SK-N-SH (cell line): Measurements from ENCODE around the gene LRMDA. TPM values are rescaled to one million over a fixed set of nuclear protein-coding genes. Genes with fewer than 3 reads are reported as not detected.

Experiments
- CTCF ChIA-PET: fragments of 300-600, 350-600 bp; formaldehyde crosslinking; extraction: SDS; loops from one replicate; lab custom pipeline; 2021; lab: Yijun Ruan, JAX
- POLR2A ChIA-PET: fragments of 350-600 bp; sonication (Branson Sonifier 250); formaldehyde crosslinking; extraction: SDS; loops from one replicate; lab custom pipeline; 2020; ENCODE audit warnings: antibody characterized with exemption, inconsistent platforms; lab: Yijun Ruan, JAX
- DNase-seq: peaks from one replicate; pipeline ENCODE4 v3.0.0; 2012
- H2AFZ ChIP-seq: fragments of 200-600 bp; sonication (generic); 2 replicates; pipeline ENCODE4 v1.8.1; 2016; ENCODE audit warnings: antibody characterized with exemption, mild to moderate bottlenecking, low read depth
- H3F3A ChIP-seq: fragments of 200-600 bp; sonication (generic); replicated peaks from 2 replicates; pipeline ENCODE3; 2016; ENCODE audit warnings: antibody characterized with exemption, mild to moderate bottlenecking; ENCODE audit not compliant: insufficient read depth
- H3K27ac ChIP-seq, 2 experiments: fragments of 200-500 bp in 1 of 2; fragments of 200-600 bp in 1 of 2; sonication (Bioruptor generic) in 1 of 2; sonication (generic), shearing (Covaris generic) in 1 of 2; 2 replicates each; pipeline versions ENCODE4 v1.5.1 to v1.6.1; 2014 to 2016; ENCODE audit warnings: low read depth in 2 of 2, inconsistent platforms in 1 of 2, low read length in 1 of 2, mild to moderate bottlenecking in 1 of 2, mixed read lengths in 1 of 2
- H3K27me3 ChIP-seq: fragments of 200-600 bp; sonication (generic), shearing (Covaris generic); 2 replicates; pipeline ENCODE4 v1.6.1; 2016; ENCODE audit warnings: mixed run types; ENCODE audit not compliant: insufficient read depth
- H3K36me3 ChIP-seq, 2 experiments: fragments of 200-500 bp in 1 of 2; fragments of 200-600 bp in 1 of 2; sonication (Bioruptor generic) in 1 of 2; sonication (generic) in 1 of 2; replicated peaks in 1 of 2; 2 replicates each; pipeline versions ENCODE3 to v1.5.1; 2014 to 2016; ENCODE audit warnings: low read length in 1 of 2, mild to moderate bottlenecking in 1 of 2; ENCODE audit not compliant: insufficient read depth in 2 of 2, control insufficient read depth in 1 of 2
- H3K4me1 ChIP-seq, 2 experiments: fragments of 200-500 bp in 1 of 2; fragments of 200-600 bp in 1 of 2; sonication (Bioruptor generic) in 1 of 2; sonication (generic), shearing (Covaris generic) in 1 of 2; 2 replicates each; pipeline versions ENCODE4 v1.5.1 to v1.6.1; 2014 to 2016; ENCODE audit warnings: low read depth in 1 of 2, low read length in 1 of 2, mixed run types in 1 of 2; ENCODE audit not compliant: insufficient read depth in 2 of 2, control insufficient read depth in 1 of 2
- H3K4me2 ChIP-seq: fragments of 200-600 bp; sonication (generic), shearing (Covaris generic); 2 replicates; pipeline ENCODE4 v1.6.1; 2017; ENCODE audit warnings: mixed run types
- H3K4me3 ChIP-seq, 2 experiments: fragments of 200-500 bp in 1 of 2; fragments of 200-600 bp in 1 of 2; sonication (Bioruptor generic) in 1 of 2; sonication (generic), shearing (Covaris generic) in 1 of 2; 2 replicates each; pipeline versions ENCODE4 v1.5.1 to v1.8.1; 2014 to 2016; ENCODE audit warnings: low read depth in 2 of 2, inconsistent platforms in 1 of 2, low read length in 1 of 2, mild to moderate bottlenecking in 1 of 2, mixed read lengths in 1 of 2, moderate library complexity in 1 of 2
- H3K79me2 ChIP-seq: fragments of 200-600 bp; sonication (generic); 2 replicates; pipeline ENCODE4 v1.8.1; 2017; ENCODE audit warnings: mild to moderate bottlenecking; ENCODE audit not compliant: insufficient read depth
- H3K9ac ChIP-seq: fragments of 200-600 bp; sonication (generic); 2 replicates; pipeline ENCODE4 v1.6.1; 2017; ENCODE audit warnings: mixed run types
- H3K9me2 ChIP-seq: fragments of 200-600 bp; sonication (generic); 2 replicates; pipeline ENCODE4 v1.6.1; 2017; ENCODE audit warnings: mixed run types
- H3K9me3 ChIP-seq: fragments of 200-600 bp; sonication (generic); 2 replicates; pipeline ENCODE4 v1.6.1; 2017; ENCODE audit warnings: mixed run types, mild to moderate bottlenecking, moderate library complexity
- H4K20me1 ChIP-seq: fragments of 200-600 bp; sonication (generic); 2 replicates; pipeline ENCODE4 v1.6.1; 2017; ENCODE audit warnings: mild to moderate bottlenecking, mixed run types; ENCODE audit not compliant: insufficient read depth
- EP300 ChIP-seq, 2 experiments: IDR thresholded peaks; 2 replicates each; pipeline versions ENCODE4 v1.4.0 to v1.6.1; 2012; ENCODE audit warnings: borderline replicate concordance in 1 of 2, low read depth in 1 of 2, low read length in 1 of 2
- FOXM1 ChIP-seq: IDR thresholded peaks from 2 replicates; pipeline ENCODE4 v1.4.0; 2012; ENCODE audit warnings: low read depth, mild to moderate bottlenecking
- IRF3 ChIP-seq: fragments of 150-350 bp; IDR thresholded peaks from 2 replicates; pipeline ENCODE4 v1.6.1; 2016; ENCODE audit warnings: mild to moderate bottlenecking, low read depth, low read length
- MEF2A ChIP-seq: IDR thresholded peaks from 2 replicates; pipeline ENCODE4 v1.4.0; 2012; ENCODE audit warnings: low read depth, borderline replicate concordance
- MXI1 ChIP-seq: IDR thresholded peaks from 2 replicates; pipeline ENCODE4 v1.6.1; 2012; ENCODE audit warnings: mild to moderate bottlenecking, low read depth, low read length, improper control_type of control experiment
- NFIC ChIP-seq: IDR thresholded peaks from 2 replicates; pipeline ENCODE4 v1.4.0; 2012; ENCODE audit warnings: borderline replicate concordance
- PBX3 ChIP-seq: IDR thresholded peaks from 2 replicates; pipeline ENCODE4; 2012
- POLR2AphosphoS5 ChIP-seq: IDR thresholded peaks from 2 replicates; pipeline ENCODE4 v1.6.1; 2012; ENCODE audit warnings: low read depth, low read length
- SIN3A ChIP-seq: IDR thresholded peaks from 2 replicates; pipeline ENCODE4 v1.6.1; 2012; ENCODE audit warnings: low read depth, mild to moderate bottlenecking, low read length, moderate library complexity, borderline replicate concordance
- ZBTB33 ChIP-seq: IDR thresholded peaks from 2 replicates; pipeline ENCODE4 v1.4.0; 2012; ENCODE audit warnings: low read depth, borderline replicate concordance
- WGBS: methylation state at CpG from one replicate; pipeline ENCODE4 v1.1.6; 2017; ENCODE audit warnings: low lambda C conversion rate; 5-methylcytosine and 5-hydroxymethylcytosine counted together
- polyA plus RNA-seq, 3 experiments: library from polyadenylated mRNA; depleted of rRNA; stranded (reverse); fragments of >200 nt; gene quantifications; 2 replicates each; pipeline ENCODE4 v1.2.3, GENCODE V29; 2012

LRMDA gene
- polyA plus RNA-seq, 1 of the 3 experiments (the other 2 are of a cell fraction), result 0.95 TPM

GRCh38 chr10:75400163-75400770 is 31.2 kb upstream of the LRMDA start:
- H3K4me3 ChIP-seq, result peak overlapping the region; percentile 82 to 96
- DNase-seq, result peak; percentile 74
- H3K27me3 ChIP-seq, result no peaks in the 10 kb centered on the region

GRCh38 chr10:75400771-75401568 is 30.5 kb upstream of the LRMDA start:
- DNase-seq, result peak; percentile 78
- H3K36me3 ChIP-seq, result peaks cover 15 to 33% of the 10 kb centered on the region in 2 experiments
- ChIA-PET CTCF (interaction anchor here (0.5 to 4.2 kb wide), 24 partner anchors 22 to 1604 kb away, joined by 3 to 26 read pairs (median 4); partner anchors contain the start of gene COMTD1), POLR2A (interaction anchor here (0.6 to 3.1 kb wide), 21 partner anchors 10 to 1710 kb away, joined by 3 to 18 read pairs (median 4); partner anchors contain the start of gene VDAC2)
- H3K9me3 ChIP-seq, result no peaks in the 10 kb centered on the region
- H3K4me3 ChIP-seq, result peak overlapping the region; percentile 82 to 96
- H3K9me2 ChIP-seq, result no peaks in the 10 kb centered on the region
- 2% methylated on average over 24 of the region's 68 CpGs for WGBS
- H3K27ac ChIP-seq, result peak overlapping the region; percentile 93 to 98
- peaks cover 33% of the 10 kb centered on the region for H4K20me1 ChIP-seq
- peaks cover 0 to 20% of the 10 kb centered on the region in 2 experiments; a peak in 2 of 4 replicates for H3K4me1 ChIP-seq
- H3K9ac ChIP-seq, result peak overlapping the region; percentile 88
- H3F3A ChIP-seq, result peaks cover 12% of the 10 kb centered on the region
- TF ChIP-seq MXI1, result peak; percentile 18; the same call in 1 of the 2 replicates
- TF ChIP-seq FOXM1, result no peak
- TF ChIP-seq ZBTB33, result no peak
- TF ChIP-seq EP300 (IDR thresholded peaks at IDR 0.05; ENCODE audit: borderline replicate concordance in 1 of 2, low read depth in 1 of 2, low read length in 1 of 2), result 0 out of 4 replicates have a peak, but pooled peaks of 1 of the 2 experiments have one; percentile 0
- TF ChIP-seq IRF3, result no peak
- 0 out of 2 replicates have a peak, but pooled peaks have one; percentile 2 for TF ChIP-seq POLR2AphosphoS5
- TF ChIP-seq MEF2A, result no peak
- no peak for TF ChIP-seq SIN3A
- peak; percentile 56 for TF ChIP-seq PBX3
- TF ChIP-seq, all 33 proteins: peak for 4
- peaks cover 56% of the 10 kb centered on the region for H3K79me2 ChIP-seq
- H3K27me3 ChIP-seq, result no peaks in the 10 kb centered on the region
- H2AFZ ChIP-seq, result peak overlapping the region; percentile 55; the same call in 1 of the 2 replicates
- H3K4me2 ChIP-seq, result peak overlapping the region; percentile 93

More at GRCh38 chr10:75400163-75400770, 31.2 kb upstream of the LRMDA start:
- H3K79me2 ChIP-seq, result peaks cover 56% of the 10 kb centered on the region
- H4K20me1 ChIP-seq, result peaks cover 33% of the 10 kb centered on the region
- no peaks in the 10 kb centered on the region for H3K9me2 ChIP-seq
- 2% methylated on average over 21 of the region's 39 CpGs for WGBS
- peak overlapping the region; percentile 93 for H3K4me2 ChIP-seq
- H3F3A ChIP-seq, result peaks cover 12% of the 10 kb centered on the region
- peaks cover 15 to 39% of the 10 kb centered on the region in 2 experiments for H3K36me3 ChIP-seq
- peaks cover 0 to 20% of the 10 kb centered on the region in 2 experiments; a peak in 2 of 4 replicates for H3K4me1 ChIP-seq
- H3K9ac ChIP-seq, result peak overlapping the region; percentile 88
- no peaks in the 10 kb centered on the region for H3K9me3 ChIP-seq
- H2AFZ ChIP-seq, result peak overlapping the region; percentile 55; the same call in 1 of the 2 replicates
- ChIA-PET POLR2A (interaction anchor here (0.7 to 3.1 kb wide), 5 partner anchors 77 to 1571 kb away, joined by 3 to 18 read pairs (median 13); no protein-coding TSS in a partner anchor), CTCF (interaction anchor here (0.6 to 4.2 kb wide), 27 partner anchors 10 to 1709 kb away, joined by 3 to 26 read pairs (median 4); partner anchors contain the start of gene COMTD1)
- TF ChIP-seq POLR2AphosphoS5 (peak; percentile 41; the same call in 1 of the 2 replicates), NFIC (no peak)
- H3K27ac ChIP-seq, result peak overlapping the region; percentile 93 to 98
